Activated CD8-positive, alpha-beta T cell treated with anti-CD3 and anti-CD28 coated beads, Interleukin-2, amount 10 ng/mL, durations not matched to agents 7 days and 5 days (primary cell): Measurements from ENCODE around the gene PRPF6. TPM values are rescaled to one million over a fixed set of nuclear protein-coding genes. Genes with fewer than 3 reads are reported as not detected.

ENCODE experiments used
- ATAC-seq: fragments of 150-1000 bp; cut with Tn5 transposase; one replicate; pipeline ENCODE4 v1.10.0; 2021; ENCODE audit warnings: moderate library complexity
- CTCF ChIA-PET: fragments of 350-600 bp; sonication (Branson Sonifier 250); formaldehyde crosslinking; loops from one replicate; lab custom pipeline; 2021; ENCODE audit warnings: antibody characterized with exemption; lab: Charles Lee
- POLR2A ChIA-PET: fragments of 350-600 bp; sonication (Branson Sonifier 250); formaldehyde crosslinking; loops from one replicate; lab custom pipeline; 2021; ENCODE audit warnings: antibody characterized with exemption; lab: Charles Lee
- DNase-seq: peaks from one replicate; pipeline ENCODE4 v3.0.0-alpha.2; 2020
- H3K27ac Mint-ChIP-seq: one replicate; pipeline ENCODE4 v1.8.0; 2021; ENCODE audit warnings: mild to moderate bottlenecking, mixed read lengths
- H3K27me3 Mint-ChIP-seq: one replicate; pipeline ENCODE4 v1.8.0; 2021; ENCODE audit warnings: low read depth, mixed read lengths
- H3K36me3 Mint-ChIP-seq: one replicate; pipeline ENCODE4 v1.8.0; 2021; ENCODE audit warnings: low read depth, mixed read lengths
- H3K4me1 Mint-ChIP-seq: one replicate; pipeline ENCODE4 v1.8.0; 2021; ENCODE audit warnings: low read depth, mixed read lengths
- H3K4me3 Mint-ChIP-seq: one replicate; pipeline ENCODE4 v1.8.0; 2021; ENCODE audit warnings: mild to moderate bottlenecking, mixed read lengths
- H3K9me3 Mint-ChIP-seq: one replicate; pipeline ENCODE4 v1.8.0; 2022; ENCODE audit warnings: mixed read lengths; ENCODE audit not compliant: insufficient read depth
- total RNA-seq, 2 experiments: library from RNA; stranded (reverse); gene quantifications; one replicate each; pipeline ENCODE4 v1.2.3, GENCODE V29; 2021

PRPF6 gene
- total RNA-seq, 2 experiments from 2014 or later, result 64.7 to 68.3 TPM

DNA sequence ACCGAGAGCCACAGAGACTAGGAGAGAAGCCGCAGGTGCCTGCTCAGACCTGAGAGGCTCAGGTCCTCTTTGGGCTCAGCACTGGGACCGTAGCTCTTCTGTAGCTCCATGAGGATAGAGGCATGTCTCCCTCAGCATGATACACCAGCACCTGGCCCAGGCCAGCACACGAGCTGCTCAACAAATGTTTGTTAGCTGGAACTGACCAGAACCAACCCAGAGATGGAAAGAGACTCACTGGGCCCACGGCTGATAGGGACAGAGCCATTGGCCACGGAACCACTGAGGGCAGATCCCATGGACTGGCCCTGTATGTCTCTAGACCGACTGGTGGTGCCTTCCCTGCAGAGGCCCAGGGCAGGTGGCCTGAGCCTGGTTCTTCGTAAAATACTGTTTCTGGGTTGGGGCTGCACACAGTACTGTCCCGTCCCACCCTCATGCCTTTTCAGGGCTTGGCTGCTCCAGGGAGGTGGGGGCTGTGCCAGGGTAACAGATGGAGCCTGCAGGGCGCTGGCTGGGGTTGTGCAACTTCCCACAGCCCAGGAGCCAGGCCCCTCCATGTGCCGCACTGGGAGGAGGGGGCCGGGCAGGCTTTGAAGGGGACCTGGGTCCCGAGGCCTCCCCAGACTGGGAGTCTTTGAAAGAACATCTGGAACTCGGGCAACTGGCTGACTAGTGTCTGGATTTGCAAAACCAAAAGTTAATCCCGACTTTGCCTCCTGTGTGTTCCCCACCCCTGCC is 60.3 kb downstream of the PRPF6 start:
- H3K36me3 Mint-ChIP-seq, result no peaks in the 10 kb centered on the region
- CTCF ChIA-PET, result interaction anchor here (0.6 to 7.5 kb wide), 6 partner anchors 11 to 1795 kb away, joined by 4 to 197 read pairs (median 30); partner anchors contain the start of genes PRPF6, SAMD10 and SOX18
- ATAC-seq (no peak), DNase-seq (no peak)
- peak overlapping the region; percentile 69 for H3K27ac Mint-ChIP-seq
- H3K27me3 Mint-ChIP-seq, result peaks cover 6% of the 10 kb centered on the region
- peak overlapping the region; percentile 61 for H3K4me3 Mint-ChIP-seq
- H3K9me3 Mint-ChIP-seq, result no peaks in the 10 kb centered on the region
- POLR2A ChIA-PET, result interaction anchor here (1.5 to 6.0 kb wide), 2 partner anchors 13 to 60 kb away, joined by 3 to 77 read pairs; partner anchors contain the start of genes PRPF6 and SAMD10
- H3K4me1 Mint-ChIP-seq, result peaks cover 65% of the 10 kb centered on the region

DNA sequence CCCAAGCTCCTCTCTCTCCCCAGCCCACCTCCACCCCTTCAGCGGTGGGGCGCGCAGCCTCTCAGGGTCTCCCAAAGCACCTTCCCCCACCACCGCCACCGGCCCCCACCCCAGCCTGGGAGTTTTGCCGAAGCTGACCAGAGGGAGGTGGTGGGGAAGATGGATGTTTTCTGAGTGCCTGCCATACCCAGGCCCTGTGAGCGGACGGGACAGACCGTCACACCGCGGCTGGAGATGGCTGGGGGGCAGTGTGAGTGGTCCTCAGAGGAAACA is 60.8 kb downstream of the PRPF6 start:
- ChIA-PET POLR2A (interaction anchor here (1.5 kb wide), 1 partner anchor 13 kb away, joined by 3 read pairs; no protein-coding TSS in a partner anchor), CTCF (interaction anchor here (0.6 to 7.5 kb wide), 5 partner anchors 10 to 1795 kb away, joined by 4 to 197 read pairs (median 35); partner anchors contain the start of genes PRPF6, SAMD10 and SOX18)
- H3K4me3 Mint-ChIP-seq, result peak overlapping the region; percentile 61
- DNase-seq, result no peak
- H3K9me3 Mint-ChIP-seq, result no peaks in the 10 kb centered on the region
- H3K36me3 Mint-ChIP-seq, result no peaks in the 10 kb centered on the region
- H3K27ac Mint-ChIP-seq, result no peak overlapping the region
- ATAC-seq, result no peak
- peaks cover 10% of the 10 kb centered on the region for H3K27me3 Mint-ChIP-seq
- H3K4me1 Mint-ChIP-seq, result peaks cover 63% of the 10 kb centered on the region

GRCh38 chr20:64042054-64042781 is 61.3 kb downstream of the PRPF6 start:
- no peaks in the 10 kb centered on the region for H3K36me3 Mint-ChIP-seq
- DNase-seq (no peak), ATAC-seq (no peak)
- peak overlapping the region; percentile 61 for H3K4me3 Mint-ChIP-seq
- peak overlapping the region; percentile 44 for H3K27ac Mint-ChIP-seq
- peaks cover 15% of the 10 kb centered on the region for H3K27me3 Mint-ChIP-seq
- POLR2A ChIA-PET, result interaction anchor here (1.5 kb wide), 1 partner anchor 12 kb away, joined by 3 read pairs; no protein-coding TSS in a partner anchor
- CTCF ChIA-PET, result interaction anchor here (0.6 to 7.5 kb wide), 4 partner anchors 10 to 1796 kb away, joined by 4 to 197 read pairs (median 43); partner anchors contain the start of genes PRPF6, SAMD10 and SOX18
- H3K9me3 Mint-ChIP-seq, result no peaks in the 10 kb centered on the region
- peaks cover 60% of the 10 kb centered on the region for H3K4me1 Mint-ChIP-seq

GRCh38 chr20:64043768-64044167 is 62.8 kb downstream of the PRPF6 start:
- H3K4me1 Mint-ChIP-seq, result peaks cover 56% of the 10 kb centered on the region
- H3K27me3 Mint-ChIP-seq, result peaks cover 22% of the 10 kb centered on the region
- ChIA-PET POLR2A (interaction anchor here (0.5 kb wide), 1 partner anchor 71 kb away, joined by 3 read pairs; no protein-coding TSS in a partner anchor), CTCF (interaction anchor here (2.1 to 3.0 kb wide), 2 partner anchors 14 to 63 kb away, joined by 8 to 9 read pairs; partner anchors contain the start of gene PRPF6)
- H3K9me3 Mint-ChIP-seq, result no peaks in the 10 kb centered on the region
- H3K4me3 Mint-ChIP-seq, result no peak overlapping the region
- ATAC-seq (no peak), DNase-seq (no peak)
- H3K36me3 Mint-ChIP-seq, result no peaks in the 10 kb centered on the region
- H3K27ac Mint-ChIP-seq, result no peak overlapping the region

DNA sequence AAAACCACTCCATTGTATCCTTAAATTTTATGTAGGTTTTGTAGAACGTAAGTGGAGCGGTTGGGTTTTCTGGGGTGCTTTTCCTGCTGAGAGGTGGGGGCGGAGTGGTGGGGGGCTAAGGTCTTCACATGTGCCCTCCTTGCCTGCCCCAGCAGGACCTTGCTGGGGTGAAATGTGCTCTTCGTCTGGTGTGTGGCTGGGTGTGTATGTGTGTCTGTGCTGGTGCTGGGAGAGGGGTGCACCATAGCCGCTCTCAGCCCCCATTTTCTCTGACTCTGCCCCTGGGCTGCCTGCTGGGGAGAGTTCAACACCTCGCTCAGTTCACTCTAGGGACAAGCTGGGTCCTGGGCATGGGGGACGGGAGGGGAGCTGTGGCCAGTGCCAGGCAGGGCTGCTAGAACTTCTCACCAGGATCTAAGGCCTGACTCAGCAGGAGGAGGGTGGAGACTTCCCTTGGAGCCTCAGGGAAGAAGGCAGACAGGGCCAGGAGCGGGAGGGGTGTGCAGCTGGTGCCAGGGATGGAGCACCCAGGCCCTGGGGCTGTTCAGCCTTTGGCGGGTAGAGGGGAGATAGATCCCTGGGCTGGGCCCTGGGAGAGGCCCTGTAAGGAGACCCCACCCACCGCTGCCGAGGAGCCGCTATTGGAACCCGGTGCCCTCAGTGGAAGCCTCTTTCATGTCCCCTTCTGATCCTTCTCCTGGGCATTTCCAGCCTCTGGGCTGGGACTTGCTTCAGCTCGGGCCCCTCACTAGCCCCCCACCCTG is 63.7 kb downstream of the PRPF6 start:
- Mint-ChIP-seq H3K4me1 (peaks cover 51% of the 10 kb centered on the region), H3K4me3 (no peak overlapping the region), H3K27ac (no peak overlapping the region), H3K36me3 (no peaks in the 10 kb centered on the region), H3K27me3 (peaks cover 24% of the 10 kb centered on the region), H3K9me3 (no peaks in the 10 kb centered on the region)
- CTCF ChIA-PET, result interaction anchor here (1.0 to 3.0 kb wide), 3 partner anchors 10 to 64 kb away, joined by 3 to 9 read pairs (median 8); partner anchors contain the start of gene PRPF6
- no peak for ATAC-seq
- POLR2A ChIA-PET, result interaction anchor here (0.6 kb wide), 1 partner anchor 142 kb away, joined by 3 read pairs; no protein-coding TSS in a partner anchor
- DNase-seq, result no peak

- Mint-ChIP-seq H3K27ac (peak overlapping the region; percentile 61), H3K9me3 (no peaks in the 10 kb centered on the region), H3K4me1 (peaks cover 43% of the 10 kb centered on the region), H3K36me3 (no peaks in the 10 kb centered on the region), H3K4me3 (no peak overlapping the region), H3K27me3 (peaks cover 30% of the 10 kb centered on the region)
- DNase-seq (no peak), ATAC-seq (no peak)
- POLR2A ChIA-PET, result no interaction called here
- CTCF ChIA-PET, result interaction anchor here (3.0 kb wide), 1 partner anchor 12 kb away, joined by 8 read pairs; no protein-coding TSS in a partner anchor
These were observed 64.5 kb downstream of the PRPF6 start for GRCh38 chr20:64045346-64046011.

- ChIA-PET CTCF (interaction anchor here (1.4 kb wide), 1 partner anchor 9 kb away, joined by 4 read pairs; no protein-coding TSS in a partner anchor), POLR2A (interaction anchor here (1.0 kb wide), 1 partner anchor 11 kb away, joined by 4 read pairs; the partner anchor contains the start of gene C20orf204)
- Mint-ChIP-seq H3K4me1 (peaks cover 29% of the 10 kb centered on the region), H3K4me3 (no peak overlapping the region), H3K27ac (no peak overlapping the region), H3K9me3 (no peaks in the 10 kb centered on the region), H3K27me3 (peaks cover 40% of the 10 kb centered on the region), H3K36me3 (no peaks in the 10 kb centered on the region)
- ATAC-seq (no peak), DNase-seq (no peak)
These were observed 66.1 kb downstream of the PRPF6 start for GRCh38 chr20:64047046-64047389.

GRCh38 chr20:64047968-64048401 is 67.1 kb downstream of the PRPF6 start:
- Mint-ChIP-seq H3K36me3 (no peaks in the 10 kb centered on the region), H3K9me3 (no peaks in the 10 kb centered on the region), H3K27me3 (peaks cover 40% of the 10 kb centered on the region), H3K4me3 (no peak overlapping the region), H3K4me1 (peaks cover 27% of the 10 kb centered on the region), H3K27ac (no peak overlapping the region)
- DNase-seq (no peak), ATAC-seq (peak; percentile 10)
- ChIA-PET CTCF (interaction anchor here (1.4 to 7.5 kb wide), 2 partner anchors 9 to 10 kb away, joined by 4 to 51 read pairs; no protein-coding TSS in a partner anchor), POLR2A (interaction anchor here (1.0 kb wide), 1 partner anchor 12 kb away, joined by 4 read pairs; the partner anchor contains the start of gene C20orf204)

DNA sequence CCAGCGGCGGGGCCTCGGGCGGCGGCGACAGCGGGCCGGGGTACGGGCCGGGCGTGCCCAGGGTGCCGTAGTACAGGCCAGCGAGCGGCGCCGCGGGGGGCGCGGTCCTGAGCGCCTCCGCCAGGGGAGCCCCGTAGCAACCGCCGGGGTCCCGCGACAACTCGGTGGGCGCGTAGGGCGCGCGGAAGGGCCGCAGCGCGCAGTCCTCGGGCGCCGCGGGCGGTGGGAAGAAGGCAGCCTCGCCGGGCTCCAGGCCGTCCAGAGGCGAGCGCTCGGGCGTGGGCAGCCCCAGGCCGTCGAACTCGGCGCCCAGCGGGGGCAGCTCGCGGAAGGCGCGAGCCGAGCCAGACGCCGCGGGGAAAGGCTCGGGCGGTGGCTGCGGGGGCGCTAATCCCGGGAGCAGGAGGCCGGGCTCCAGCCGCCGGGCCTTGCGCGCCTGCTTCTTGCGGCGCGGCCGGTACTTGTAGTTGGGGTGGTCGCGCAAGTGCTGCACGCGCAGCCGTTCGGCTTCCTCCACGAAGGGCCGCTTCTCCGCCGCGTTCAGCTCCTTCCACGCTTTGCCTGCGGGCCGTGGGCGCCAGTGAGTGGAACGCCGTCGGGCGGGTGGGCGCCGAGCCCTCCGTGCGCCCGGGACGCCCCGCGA is 67.6 kb downstream of the PRPF6 start:
- ATAC-seq, result no peak
- CTCF ChIA-PET, result interaction anchor here (7.5 kb wide), 1 partner anchor 9 kb away, joined by 51 read pairs; no protein-coding TSS in a partner anchor
- POLR2A ChIA-PET, result no interaction called here

More for the DNA sequence above, 67.6 kb downstream of the PRPF6 start:
- H3K36me3 Mint-ChIP-seq, result no peaks in the 10 kb centered on the region
- H3K9me3 Mint-ChIP-seq, result no peaks in the 10 kb centered on the region
- H3K4me3 Mint-ChIP-seq, result no peak overlapping the region
- H3K4me1 Mint-ChIP-seq, result peaks cover 31% of the 10 kb centered on the region
- H3K27me3 Mint-ChIP-seq, result peaks cover 44% of the 10 kb centered on the region
- no peak overlapping the region for H3K27ac Mint-ChIP-seq
- no peak for DNase-seq
